ENCODE results near the gene MAVS.

The MAVS gene

DNA sequence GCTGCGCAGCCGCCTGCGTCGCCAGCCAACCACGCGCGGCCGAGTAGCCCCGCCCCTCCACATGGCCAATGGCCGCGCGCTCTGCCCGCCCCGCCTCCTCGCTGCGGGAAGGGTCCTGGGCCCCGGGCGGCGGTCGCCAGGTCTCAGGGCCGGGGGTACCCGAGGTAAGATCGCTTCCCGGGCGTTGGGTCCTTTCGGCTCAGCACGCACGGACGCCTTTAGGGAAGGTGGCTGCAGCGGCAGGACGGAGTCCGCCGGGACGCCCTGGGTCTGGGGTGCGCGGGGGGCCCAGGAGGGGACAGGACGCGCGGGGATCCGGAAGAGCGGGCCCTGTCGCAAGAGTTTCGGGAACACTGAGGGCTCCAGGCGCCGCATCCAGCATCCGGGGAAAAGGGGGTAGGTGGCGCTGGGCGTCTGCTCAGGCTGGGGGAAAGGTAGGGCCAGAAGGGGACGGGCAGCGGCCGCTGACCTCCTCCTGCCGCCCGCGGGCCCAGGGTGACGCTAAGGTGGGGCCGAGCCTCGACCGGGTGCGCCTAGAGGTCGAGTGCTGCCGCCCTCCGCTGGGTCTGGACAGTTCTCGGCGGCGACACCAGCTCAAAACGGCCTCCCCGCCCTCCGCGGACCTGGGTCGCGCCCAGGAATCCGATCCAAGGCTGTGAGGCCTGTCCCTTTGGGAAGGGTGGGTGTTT is at the start of gene MAVS:
Gene MAVS, plus strand, starts transcription at position 95 of the 689 bp plus-strand sequence. CDS start 7,791 bp downstream, outside the sequence.
- Histone ChIP-seq H4K20me1 (ENCODE audit: control insufficient read depth, insufficient read depth, low read depth, low read length) (peaks cover 6% of the 10 kb centered on the region), H3K4me3 (ENCODE audit: low read length) (peak within 1 kb of the TSS; percentile 98), H3K27ac (ENCODE audit: low read depth, low read length) (peak within 1 kb of the TSS; percentile 27), H3K9me2 (replicated peaks; ENCODE audit: control insufficient read depth, low read length) (no peaks in the 10 kb centered on the region), H3K9me3 (ENCODE audit: control insufficient read depth, insufficient read depth, low read length) (no peaks in the 10 kb centered on the region), H3K27me3 (ENCODE audit: control insufficient read depth, low read length) (no peaks in the 10 kb centered on the region), H3K36me3 (ENCODE audit: control insufficient read depth, low read length) (peaks cover 19% of the 10 kb centered on the region), H3K4me2 (ENCODE audit: low read length) (peak within 1 kb of the TSS; percentile 90), H3F3A (ENCODE audit: control insufficient read depth, insufficient read depth) (peaks cover 5% of the 10 kb centered on the region; the same call in 1 of the 2 replicates), H3K79me2 (ENCODE audit: control insufficient read depth, low read length) (peaks cover 41% of the 10 kb centered on the region), H3K4me1 (ENCODE audit: control insufficient read depth, low read length) (peaks cover 18% of the 10 kb centered on the region)
- TF ChIP-seq, protein P1, sequence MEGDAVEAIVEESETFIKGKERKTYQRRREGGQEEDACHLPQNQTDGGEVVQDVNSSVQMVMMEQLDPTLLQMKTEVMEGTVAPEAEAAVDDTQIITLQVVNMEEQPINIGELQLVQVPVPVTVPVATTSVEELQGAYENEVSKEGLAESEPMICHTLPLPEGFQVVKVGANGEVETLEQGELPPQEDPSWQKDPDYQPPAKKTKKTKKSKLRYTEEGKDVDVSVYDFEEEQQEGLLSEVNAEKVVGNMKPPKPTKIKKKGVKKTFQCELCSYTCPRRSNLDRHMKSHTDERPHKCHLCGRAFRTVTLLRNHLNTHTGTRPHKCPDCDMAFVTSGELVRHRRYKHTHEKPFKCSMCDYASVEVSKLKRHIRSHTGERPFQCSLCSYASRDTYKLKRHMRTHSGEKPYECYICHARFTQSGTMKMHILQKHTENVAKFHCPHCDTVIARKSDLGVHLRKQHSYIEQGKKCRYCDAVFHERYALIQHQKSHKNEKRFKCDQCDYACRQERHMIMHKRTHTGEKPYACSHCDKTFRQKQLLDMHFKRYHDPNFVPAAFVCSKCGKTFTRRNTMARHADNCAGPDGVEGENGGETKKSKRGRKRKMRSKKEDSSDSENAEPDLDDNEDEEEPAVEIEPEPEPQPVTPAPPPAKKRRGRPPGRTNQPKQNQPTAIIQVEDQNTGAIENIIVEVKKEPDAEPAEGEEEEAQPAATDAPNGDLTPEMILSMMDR (IDR thresholded peaks at IDR 0.05; ENCODE audit: low read depth, low read length, poor library complexity, severe bottlenecking), result peak; percentile 19
- no peak for TF ChIP-seq EZH2phosphoT487 (IDR thresholded peaks at IDR 0.05; ENCODE audit: borderline replicate concordance, low read length)

DNA sequence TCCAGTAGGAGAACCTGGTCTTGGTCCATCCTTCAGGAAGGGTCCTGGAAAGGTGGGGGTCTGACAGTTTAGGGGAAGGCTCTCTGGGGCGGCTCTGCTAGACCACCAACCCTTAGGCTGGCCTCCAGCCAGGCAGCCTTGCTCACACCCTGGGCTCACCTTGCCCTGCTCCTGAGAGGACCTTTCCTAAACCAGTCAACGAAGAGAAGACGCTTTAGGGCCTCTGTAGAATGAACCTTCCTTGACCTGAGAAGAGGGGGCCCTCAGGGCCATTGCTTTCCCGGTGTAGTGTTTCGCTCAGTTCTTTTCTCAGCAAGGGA is 49.4 kb upstream of the MAVS start:
- Histone ChIP-seq H3K9me2 (replicated peaks; ENCODE audit: control insufficient read depth, low read length) (no peaks in the 10 kb centered on the region), H3K27me3 (ENCODE audit: control insufficient read depth, low read length) (no peaks in the 10 kb centered on the region), H3K79me2 (ENCODE audit: control insufficient read depth, low read length) (peaks cover 26% of the 10 kb centered on the region), H3F3A (ENCODE audit: control insufficient read depth, insufficient read depth) (peaks cover 13% of the 10 kb centered on the region; the same call in 1 of the 2 replicates), H3K36me3 (ENCODE audit: control insufficient read depth, low read length) (peaks cover 32% of the 10 kb centered on the region), H4K20me1 (ENCODE audit: control insufficient read depth, insufficient read depth, low read depth, low read length) (no peaks in the 10 kb centered on the region), H3K9me3 (ENCODE audit: control insufficient read depth, insufficient read depth, low read length) (no peaks in the 10 kb centered on the region), H3K4me2 (ENCODE audit: low read length) (peak overlapping the region; percentile 83), H3K27ac (ENCODE audit: low read depth, low read length) (no peak overlapping the region), H3K4me1 (ENCODE audit: control insufficient read depth, low read length) (peaks cover 57% of the 10 kb centered on the region), H3K4me3 (ENCODE audit: low read length) (peak overlapping the region; percentile 75)
- TF ChIP-seq EZH2phosphoT487 (IDR thresholded peaks at IDR 0.05; ENCODE audit: borderline replicate concordance, low read length), result no peak
- TF ChIP-seq, protein P1 (IDR thresholded peaks at IDR 0.05; ENCODE audit: low read depth, low read length, poor library complexity, severe bottlenecking), result no peak

DNA sequence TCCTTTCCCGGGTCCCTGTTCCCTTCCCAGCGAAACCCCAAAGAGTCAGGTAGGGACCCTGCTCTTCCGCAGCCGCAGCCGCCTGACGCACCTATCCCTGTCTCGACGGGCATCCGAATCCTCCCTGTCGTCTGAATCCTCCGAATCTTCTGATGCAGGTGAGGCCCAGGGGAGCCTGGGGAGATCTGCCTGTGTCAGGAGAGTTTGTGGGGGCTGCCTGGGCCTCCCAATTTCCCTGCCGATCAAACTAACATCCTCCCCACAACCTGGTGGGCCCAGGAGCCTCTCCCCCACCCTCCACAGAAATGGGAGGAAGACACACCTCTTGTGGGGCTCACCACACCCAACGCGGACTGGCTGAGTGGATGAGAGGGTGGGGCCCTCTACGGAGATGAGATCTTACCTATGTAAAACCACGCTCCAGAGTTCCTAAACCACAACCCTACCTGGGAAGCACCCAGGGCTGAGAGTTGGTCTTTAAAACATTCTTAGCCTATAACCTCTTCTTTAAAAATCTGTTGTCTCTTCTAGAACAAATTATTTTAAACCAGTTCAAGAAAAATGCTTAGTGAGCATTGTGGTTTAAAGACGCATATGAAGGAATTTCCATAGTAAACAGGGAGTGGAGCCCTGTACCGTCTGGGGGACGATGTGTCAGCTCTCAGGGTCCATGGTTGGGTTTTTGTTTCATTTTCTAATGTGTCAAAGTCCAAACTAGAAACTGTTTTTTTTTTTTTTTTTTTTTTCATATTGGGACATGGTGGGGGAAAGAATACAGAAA is 48.9 kb upstream of the MAVS start:
- no peaks in the 10 kb centered on the region for H3K27me3 ChIP-seq (ENCODE audit: control insufficient read depth, low read length)
- H3K36me3 ChIP-seq (ENCODE audit: control insufficient read depth, low read length), result peaks cover 38% of the 10 kb centered on the region
- no peaks in the 10 kb centered on the region for H3K9me3 ChIP-seq (ENCODE audit: control insufficient read depth, insufficient read depth, low read length)
- H3K4me2 ChIP-seq (ENCODE audit: low read length), result peak overlapping the region; percentile 83
- no peaks in the 10 kb centered on the region for H3K9me2 ChIP-seq (replicated peaks; ENCODE audit: control insufficient read depth, low read length)
- peaks cover 26% of the 10 kb centered on the region for H3K79me2 ChIP-seq (ENCODE audit: control insufficient read depth, low read length)
- H3K4me3 ChIP-seq (ENCODE audit: low read length), result peak overlapping the region; percentile 75
- H3K4me1 ChIP-seq (ENCODE audit: control insufficient read depth, low read length), result peaks cover 57% of the 10 kb centered on the region
- peak overlapping the region; percentile 72; the same call in 1 of the 2 replicates for H3K27ac ChIP-seq (ENCODE audit: low read depth, low read length)
- no peaks in the 10 kb centered on the region for H4K20me1 ChIP-seq (ENCODE audit: control insufficient read depth, insufficient read depth, low read depth, low read length)
- peaks cover 12% of the 10 kb centered on the region; the same call in 1 of the 2 replicates for H3F3A ChIP-seq (ENCODE audit: control insufficient read depth, insufficient read depth)
- no peak for TF ChIP-seq EZH2phosphoT487 (IDR thresholded peaks at IDR 0.05; ENCODE audit: borderline replicate concordance, low read length)
- TF ChIP-seq, protein P1 (IDR thresholded peaks at IDR 0.05; ENCODE audit: low read depth, low read length, poor library complexity, severe bottlenecking), result no peak
